ENCODE measurements around the gene ICAM2.

- TF ChIP-seq CTCF (IDR thresholded peaks at IDR 0.05; ENCODE audit: insufficient read depth, low read depth, low read length) (no peak), EZH2 (IDR thresholded peaks at IDR 0.05; ENCODE audit: insufficient read depth, low read length) (no peak)
Observed at GRCh38 chr17:64063088-64063487, 42.7 kb upstream of the ICAM2 start.
